GM21447 (cell line): ENCODE results near the gene PPP1R18.
A peak's percentile ranks its signal among the peaks of the same experiment; 100 is the strongest.
"Not testable (repeated sequence)": the region's sequence is repeated elsewhere in the genome, so short reads cannot be mapped to it uniquely, and the experiment has no call there.

Experiments used
- ATAC-seq: cut with Tn5 transposase; IDR thresholded peaks from one replicate; pipeline ENCODE4 v1.9.1; 2021; ENCODE audit not compliant: unreplicated experiment

The PPP1R18 gene

GRCh38 chr6:30686009-30686907, at the start of gene PPP1R18:
Gene PPP1R18, minus strand, starts transcription at chr6:30686645. Its CDS starts 627 bp downstream, at chr6:30686018.
- no peak for ATAC-seq

GRCh38 chr6:30735668-30736314, 49.3 kb upstream of the PPP1R18 start:
- peak; percentile 37 for ATAC-seq

DNA sequence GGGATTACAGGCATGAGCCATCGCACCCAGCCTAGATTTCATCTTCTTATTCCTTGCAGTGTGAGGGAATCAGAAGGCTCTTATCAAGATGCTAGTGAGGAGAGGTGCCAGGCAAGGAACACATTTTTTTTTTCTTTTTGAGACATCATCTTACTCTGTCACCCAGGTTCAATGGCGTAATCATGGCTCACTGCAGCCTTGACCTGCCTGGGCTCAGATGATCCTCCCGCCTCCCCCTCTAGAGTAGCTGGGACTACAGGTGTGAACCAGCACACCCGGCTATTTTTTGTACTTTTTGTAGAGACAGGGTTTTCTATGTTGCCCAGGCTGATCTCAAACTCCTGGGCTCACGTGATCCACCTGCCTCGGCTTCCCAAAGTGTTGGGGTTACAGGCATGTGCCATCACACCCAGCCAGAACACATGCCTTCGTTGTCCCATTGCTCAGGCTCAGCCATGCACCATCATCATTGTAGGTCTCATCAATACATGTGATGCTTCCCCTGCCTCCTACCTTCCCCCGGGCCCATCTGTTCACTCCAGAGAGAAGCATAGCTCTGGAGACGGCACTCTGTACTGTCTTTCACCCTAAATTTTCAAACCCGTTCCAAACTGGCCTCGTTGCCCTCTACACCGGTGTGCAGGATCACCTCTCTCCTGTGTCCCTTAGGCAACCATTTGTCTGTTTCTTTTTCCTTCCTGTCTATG, 45.9 kb upstream of the PPP1R18 start:
- no peak for ATAC-seq

DNA sequence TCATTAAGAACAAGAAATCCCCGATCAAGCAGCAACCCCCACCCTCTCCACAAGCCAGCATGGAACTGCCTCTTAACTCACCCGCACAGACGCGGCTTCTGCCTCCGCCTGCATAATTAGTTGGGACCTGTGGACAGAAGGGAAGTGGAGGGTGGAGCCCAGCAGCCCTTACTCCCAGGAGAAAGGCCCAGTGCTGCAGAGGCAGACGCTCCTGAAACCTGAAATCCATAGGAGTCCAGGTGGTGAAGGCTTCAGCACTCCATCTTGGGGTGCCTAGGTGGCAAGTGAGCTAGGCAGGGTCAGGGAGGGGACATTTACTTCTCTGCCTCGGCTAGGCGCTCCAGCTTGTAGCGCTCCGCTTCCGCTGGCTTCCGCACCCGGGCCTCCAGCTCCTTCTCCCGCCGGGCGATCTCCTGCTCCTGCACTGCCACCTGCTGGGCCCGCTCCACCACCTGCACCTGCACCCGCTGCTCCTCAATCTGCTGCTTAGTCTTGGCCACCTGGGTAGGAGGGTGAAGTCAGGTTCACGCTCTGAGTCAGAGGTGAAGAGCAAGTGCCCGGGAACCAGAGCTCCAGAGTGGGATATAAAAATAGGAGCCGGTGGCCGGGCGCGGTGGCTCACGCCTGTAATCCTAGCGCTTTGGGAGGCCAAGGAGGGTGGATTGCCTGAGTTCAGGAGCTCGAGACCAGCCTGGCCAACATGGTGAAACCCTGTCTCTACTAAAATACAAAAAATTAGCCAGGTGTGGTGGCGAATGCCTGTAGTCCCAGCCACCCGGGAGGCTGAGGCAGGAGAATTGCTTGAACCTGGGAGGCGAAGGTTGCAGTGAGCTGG, 44.4 kb upstream of the PPP1R18 start:
- ATAC-seq: peak; percentile 53

GRCh38 chr6:30727920-30728553, 41.6 kb upstream of the PPP1R18 start:
- ATAC-seq: no peak

DNA sequence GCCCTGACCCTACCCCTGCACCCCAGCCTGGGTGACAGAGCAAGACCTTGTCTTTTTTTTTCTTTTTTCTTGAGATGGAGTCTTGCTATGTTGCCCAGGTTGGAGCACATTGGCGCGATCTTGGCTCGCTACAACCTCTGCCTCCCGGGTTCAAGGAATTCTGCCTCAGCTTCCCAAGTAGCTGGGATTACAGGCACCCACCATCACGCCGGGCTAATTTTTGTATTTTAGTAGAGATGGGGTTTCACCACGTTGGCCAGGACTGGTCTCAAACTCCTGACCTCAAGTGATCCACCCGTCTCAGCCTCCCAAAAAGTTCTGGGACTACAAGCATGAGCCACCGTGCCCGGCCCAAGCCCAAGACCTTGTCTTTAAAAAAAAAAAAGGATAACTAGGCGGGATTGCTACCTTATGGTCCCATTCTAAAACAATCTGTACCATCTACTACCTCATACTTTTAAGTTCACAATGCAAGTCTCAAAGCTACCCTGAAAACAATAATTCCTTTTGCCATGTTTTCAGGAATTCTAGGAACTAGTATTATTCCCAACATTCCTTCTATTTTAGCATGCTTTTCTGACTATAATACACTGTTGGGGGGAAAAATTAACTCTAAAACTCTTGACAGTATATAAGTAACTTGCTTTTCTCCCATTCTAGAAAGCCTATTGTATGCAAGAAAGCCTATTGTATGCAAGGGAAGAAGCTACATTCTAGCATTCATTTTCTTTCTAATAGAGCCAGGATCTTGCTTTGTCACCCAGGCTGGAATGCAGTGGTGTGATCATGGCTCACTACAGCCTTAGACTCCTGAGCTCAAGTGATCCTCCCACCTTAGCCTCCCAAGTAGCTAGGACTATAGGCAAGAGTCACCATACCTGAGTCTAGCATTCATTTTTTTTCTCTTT, 40.3 kb upstream of the PPP1R18 start:
- ATAC-seq: no peak

- ATAC-seq: no peak
Observed at GRCh38 chr6:30725713-30726505, 39.5 kb upstream of the PPP1R18 start.

DNA sequence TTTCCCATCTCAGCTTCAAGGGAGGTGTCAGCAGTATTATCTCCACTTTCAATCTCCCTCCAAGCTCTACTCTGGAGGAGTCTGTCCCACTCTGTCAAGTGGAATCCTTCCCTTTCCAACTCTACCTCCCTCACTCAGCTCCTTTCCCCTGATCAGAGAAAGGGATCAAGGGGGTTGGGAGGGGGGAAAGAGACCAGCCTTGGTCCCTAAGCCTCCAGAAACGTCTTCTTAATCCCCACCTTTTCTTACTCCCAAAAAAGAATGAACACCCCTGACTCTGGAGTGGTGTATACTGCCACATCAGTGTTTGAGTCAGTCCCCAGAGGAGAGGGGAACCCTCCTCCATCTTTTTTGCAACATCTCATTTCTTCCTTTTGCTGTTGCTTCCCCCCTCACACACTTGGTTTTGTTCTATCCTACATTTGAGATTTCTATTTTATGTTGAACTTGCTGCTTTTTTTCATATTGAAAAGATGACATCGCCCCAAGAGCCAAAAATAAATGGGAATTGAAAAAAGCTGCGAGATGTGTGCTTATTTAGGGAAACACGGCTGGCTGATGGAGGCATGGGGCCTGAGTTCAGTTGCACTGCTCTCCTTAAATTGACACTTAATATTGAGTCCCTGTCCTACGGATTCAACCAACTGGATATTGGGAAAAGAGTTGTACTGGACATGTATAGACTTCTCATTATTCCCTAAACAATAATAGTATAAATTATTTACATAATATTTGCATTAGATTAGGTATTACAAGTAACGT, 38.6 kb upstream of the PPP1R18 start:
- ATAC-seq: no peak

GRCh38 chr6:30723843-30724741, 37.6 kb upstream of the PPP1R18 start:
- not testable (repeated sequence) for ATAC-seq

- not testable (repeated sequence) for ATAC-seq
Observed at GRCh38 chr6:30723159-30723842, 36.9 kb upstream of the PPP1R18 start.

GRCh38 chr6:30722280-30723112, 36.1 kb upstream of the PPP1R18 start:
- ATAC-seq: no peak

DNA sequence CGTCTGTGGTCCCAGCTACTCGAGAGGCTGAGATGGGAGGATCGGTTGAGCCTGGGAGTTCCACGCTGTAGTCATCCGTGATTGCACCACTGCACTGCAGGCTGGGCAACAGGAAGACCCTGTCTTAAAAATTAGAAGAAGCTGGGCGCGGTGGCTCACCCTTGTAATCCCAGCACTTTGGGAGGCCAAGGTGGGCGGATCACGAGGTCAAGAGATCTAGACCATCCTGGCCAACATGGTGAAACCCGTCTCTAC, 35.5 kb upstream of the PPP1R18 start:
- not testable (repeated sequence) for ATAC-seq

- ATAC-seq: no peak
Observed at GRCh38 chr6:30721198-30722024, 35.0 kb upstream of the PPP1R18 start.

- no peak for ATAC-seq
Observed at GRCh38 chr6:30720738-30721197, 34.3 kb upstream of the PPP1R18 start.
